ENCODE results near the gene NOL4L.

NOL4L gene

DNA sequence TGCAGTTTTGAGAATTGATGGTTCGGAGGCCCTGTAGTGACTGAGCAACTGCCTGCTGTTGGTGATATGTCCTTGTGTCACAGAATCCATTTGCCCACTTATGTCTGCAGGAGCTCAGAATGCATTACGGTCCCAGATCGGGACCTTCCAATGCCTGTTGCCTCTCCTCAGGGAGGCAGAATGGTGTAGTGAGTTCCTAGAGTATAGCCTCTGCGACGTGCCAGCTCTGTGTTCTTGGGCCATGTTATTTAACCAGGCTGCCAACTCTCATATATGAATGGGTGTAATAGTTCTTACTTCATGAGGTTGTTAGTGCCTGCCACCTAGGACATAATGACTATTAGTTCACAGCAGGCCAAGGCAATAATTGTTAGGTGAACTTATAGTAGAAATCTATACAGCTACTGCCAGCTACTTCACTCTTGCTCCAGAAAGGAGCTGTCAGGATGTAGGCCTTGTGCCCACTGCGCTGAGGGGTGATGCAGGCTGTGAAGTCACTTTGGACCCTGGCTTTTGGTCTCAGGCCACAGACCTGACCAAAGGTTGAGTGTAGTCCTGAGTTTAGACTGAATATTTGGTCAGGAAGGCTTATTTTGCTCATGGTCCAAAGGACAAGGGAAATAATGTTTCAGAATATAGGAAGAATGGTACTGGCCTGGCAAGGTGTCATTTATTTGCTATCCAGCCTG is 144.9 kb downstream of the NOL4L start:
- DNase-seq, result peak; percentile 18

DNA sequence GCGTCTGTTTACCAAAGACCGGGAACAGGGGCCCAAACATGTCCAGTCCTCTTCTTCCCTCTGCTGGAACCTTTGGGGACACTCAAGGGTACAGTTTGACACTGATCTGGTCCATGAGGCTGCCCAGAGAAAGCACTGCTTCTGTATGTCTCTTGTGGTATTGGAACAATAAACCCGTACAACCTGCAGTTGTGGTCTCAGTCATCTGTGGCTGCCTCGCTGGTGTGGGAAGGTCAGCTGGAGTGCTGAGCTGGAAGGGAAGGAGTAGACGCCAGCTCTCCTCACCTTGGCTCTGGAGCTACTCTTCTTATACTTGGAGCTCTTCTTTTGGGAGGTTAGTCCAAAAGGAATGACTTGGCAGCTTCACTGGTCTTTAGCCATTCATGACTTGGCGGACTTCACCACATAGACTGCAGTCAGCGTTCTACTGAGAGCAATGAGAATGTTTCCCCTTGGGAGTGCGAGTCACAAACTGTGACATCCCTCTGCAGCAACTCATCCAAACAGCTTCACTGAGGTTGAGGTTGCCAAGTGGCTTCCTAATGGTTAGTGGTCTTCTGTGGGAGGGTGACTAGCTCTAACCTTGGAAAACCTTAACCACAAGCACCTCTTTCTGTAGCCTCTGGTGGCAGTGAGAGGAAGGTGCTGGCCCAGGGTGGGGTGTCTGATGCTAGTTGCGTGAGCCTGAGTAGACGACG is 145.9 kb downstream of the NOL4L start:
- peak; percentile 71 for DNase-seq

DNA sequence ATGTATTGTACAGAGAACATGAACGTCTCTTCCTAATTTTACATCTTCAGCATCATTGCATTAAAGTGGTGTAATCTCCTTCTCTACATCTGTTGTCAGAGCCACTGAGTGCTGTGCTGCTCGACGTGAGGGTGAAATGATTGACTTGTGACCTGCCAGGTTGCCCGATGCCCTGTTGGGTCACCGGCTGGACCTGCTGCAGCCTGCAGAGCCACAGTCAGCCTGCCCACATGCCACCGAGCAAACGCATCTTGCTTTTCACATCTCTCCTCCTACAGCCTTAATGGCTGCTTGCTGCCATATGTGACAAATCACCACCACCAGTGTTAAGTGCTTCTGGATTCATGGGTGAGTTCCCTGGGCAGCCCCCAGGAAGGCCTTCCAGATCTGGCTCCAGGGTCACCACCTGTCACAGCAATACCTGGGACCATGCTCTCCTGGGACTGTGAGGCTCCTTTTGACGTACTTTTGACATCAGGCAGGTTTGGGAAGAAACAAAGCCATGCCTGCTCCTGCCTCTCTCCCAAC is 146.7 kb downstream of the NOL4L start:
- DNase-seq, result peak; percentile 21

DNA sequence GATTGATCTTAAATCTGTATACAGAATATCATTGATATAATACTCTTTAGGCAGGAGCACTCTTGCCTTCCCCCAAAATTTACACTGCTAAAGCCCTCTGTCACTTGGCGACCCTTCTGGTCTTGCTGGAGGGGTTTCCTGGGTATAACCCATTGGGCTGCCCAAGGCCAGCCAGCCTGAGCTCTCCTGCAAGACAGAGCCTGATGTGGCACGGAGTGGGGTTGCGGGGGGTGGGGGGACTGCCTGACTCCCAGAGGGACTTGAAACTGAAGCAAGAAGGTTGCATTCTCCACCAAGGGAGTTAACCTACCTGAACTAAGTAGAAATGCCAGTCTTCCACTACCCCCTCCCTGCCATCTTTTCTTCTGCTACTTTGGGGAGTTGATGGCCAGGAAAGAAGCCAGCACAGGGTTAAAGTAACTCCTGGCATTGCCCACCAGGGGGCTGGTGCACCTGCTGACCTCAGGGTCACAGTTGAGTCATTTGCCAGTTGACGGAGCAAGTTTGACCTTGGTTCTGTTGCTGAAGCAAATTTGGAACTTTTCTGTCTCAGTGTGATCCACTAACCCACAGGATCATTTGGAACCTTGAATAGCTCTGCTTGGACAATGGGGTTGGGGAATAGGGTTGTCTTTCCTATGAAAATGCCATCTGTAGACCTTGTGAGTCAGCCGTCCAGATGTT is 147.6 kb downstream of the NOL4L start:
- peak; percentile 24 for DNase-seq

GRCh38 chr20:32436968-32437367 is 148.2 kb downstream of the NOL4L start:
- DNase-seq, result no peak

DNA sequence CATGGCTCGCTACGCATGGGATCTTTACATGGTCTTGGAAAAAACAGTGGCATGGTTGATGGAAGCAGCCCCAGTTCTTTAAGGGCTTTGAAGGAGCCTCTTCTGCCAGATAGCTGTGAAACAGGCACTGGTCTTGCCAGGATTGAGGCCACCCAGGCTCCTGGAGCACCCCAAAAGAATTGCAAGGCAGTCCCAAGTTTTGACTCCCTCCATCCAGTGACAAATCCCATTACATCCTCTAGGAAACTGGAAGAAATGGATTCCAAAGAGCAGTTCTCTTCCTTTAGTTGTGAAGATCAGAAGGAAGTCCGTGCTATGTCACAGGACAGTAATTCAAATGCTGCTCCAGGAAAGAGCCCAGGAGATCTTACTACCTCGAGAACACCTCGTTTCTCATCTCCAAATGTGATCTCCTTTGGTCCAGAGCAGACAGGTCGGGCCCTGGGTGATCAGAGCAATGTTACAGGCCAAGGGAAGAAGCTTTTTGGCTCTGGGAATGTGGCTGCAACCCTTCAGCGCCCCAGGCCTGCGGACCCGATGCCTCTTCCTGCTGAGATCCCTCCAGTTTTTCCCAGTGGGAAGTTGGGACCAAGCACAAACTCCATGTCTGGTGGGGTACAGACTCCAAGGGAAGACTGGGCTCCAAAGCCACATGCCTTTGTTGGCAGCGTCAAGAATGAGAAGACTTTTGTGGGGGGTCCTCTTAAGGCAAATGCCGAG is 148.8 kb downstream of the NOL4L start:
- DNase-seq, result no peak

DNA sequence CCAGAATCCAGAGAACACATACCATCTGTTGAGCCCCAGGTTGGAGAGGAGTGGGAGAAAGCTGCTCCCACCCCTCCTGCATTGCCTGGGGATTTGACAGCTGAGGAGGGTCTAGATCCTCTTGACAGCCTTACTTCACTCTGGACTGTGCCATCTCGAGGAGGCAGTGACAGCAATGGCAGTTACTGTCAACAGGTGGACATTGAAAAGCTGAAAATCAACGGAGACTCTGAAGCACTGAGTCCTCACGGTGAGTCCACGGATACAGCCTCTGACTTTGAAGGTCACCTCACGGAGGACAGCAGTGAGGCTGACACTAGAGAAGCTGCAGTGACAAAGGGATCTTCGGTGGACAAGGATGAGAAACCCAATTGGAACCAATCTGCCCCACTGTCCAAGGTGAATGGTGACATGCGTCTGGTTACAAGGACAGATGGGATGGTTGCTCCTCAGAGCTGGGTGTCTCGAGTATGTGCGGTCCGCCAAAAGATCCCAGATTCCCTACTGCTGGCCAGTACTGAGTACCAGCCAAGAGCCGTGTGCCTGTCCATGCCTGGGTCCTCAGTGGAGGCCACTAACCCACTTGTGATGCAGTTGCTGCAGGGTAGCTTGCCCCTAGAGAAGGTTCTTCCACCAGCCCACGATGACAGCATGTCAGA is 149.6 kb downstream of the NOL4L start:
- no peak for DNase-seq

DNA sequence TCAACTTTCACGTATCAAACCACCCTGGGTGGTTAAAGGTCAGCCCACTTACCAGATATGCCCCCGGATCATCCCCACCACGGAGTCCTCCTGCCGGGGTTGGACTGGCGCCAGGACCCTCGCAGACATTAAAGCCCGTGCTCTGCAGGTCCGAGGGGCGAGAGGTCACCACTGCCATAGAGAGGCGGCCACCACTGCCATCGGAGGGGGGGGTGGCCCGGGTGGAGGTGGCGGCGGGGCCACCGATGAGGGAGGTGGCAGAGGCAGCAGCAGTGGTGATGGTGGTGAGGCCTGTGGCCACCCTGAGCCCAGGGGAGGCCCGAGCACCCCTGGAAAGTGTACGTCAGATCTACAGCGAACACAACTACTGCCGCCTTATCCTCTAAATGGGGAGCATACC is 150.7 kb downstream of the NOL4L start:
- DNase-seq, result no peak

GRCh38 chr20:32433311-32434021 is 151.7 kb downstream of the NOL4L start:
- DNase-seq, result no peak

- no peak for DNase-seq
Observed at GRCh38 chr20:32432277-32432676, 152.9 kb downstream of the NOL4L start.

GRCh38 chr20:32431457-32431856 is 153.7 kb downstream of the NOL4L start:
- no peak for DNase-seq

DNA sequence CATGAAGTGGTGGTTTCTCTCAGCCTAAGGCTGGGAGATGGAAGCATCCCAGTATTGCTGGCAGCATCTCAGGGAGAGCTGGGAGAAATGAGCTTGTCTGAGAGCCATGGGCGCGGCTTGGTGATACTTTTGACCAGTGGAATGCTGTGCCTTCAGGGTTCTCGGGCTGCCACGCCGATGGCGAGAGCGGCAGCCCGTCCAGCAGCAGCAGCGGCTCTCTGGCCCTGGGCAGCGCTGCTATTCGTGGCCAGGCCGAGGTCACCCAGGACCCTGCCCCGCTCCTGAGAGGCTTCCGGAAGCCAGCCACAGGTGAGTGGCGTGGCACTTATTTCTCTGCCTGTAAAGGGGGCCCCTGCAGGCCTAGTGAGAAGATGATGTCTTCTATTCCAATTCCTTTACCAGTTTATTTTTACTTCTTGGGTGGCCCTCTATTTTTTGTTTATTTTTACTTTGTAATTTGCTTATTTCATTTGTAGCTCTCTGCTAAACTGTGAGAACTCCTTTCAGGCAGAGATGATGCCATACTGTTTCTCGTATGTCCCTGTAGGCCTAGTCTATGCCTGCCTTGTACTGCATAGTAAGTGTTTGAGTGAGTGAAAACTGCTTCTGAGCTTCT is 155.3 kb downstream of the NOL4L start:
- no peak for DNase-seq

- no peak for DNase-seq
Observed at GRCh38 chr20:32429343-32429742, 155.8 kb downstream of the NOL4L start.

- no peak for DNase-seq
Observed at GRCh38 chr20:32427996-32428395, 157.1 kb downstream of the NOL4L start.

- no peak for DNase-seq
Observed at GRCh38 chr20:32421290-32421689, 163.8 kb downstream of the NOL4L start.

DNA sequence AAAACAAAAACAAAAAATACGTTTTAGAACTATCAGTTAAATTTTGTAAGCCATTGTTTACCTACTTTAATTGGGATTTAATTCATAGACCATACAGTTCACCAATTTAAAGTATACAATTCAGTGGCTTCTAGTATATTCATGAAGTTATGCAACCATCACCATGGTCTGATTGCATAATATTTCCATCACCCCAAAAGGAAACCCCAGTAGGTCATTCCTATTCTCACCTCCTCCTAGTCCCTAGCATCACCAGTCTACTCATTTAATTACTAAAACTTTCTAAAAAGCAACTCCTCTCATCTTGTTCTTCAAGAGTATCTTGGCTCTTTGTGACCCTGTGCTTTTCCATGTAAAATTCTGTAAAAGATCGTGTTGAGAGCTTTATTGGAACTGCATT is 166.8 kb downstream of the NOL4L start:
- no peak for DNase-seq

- DNase-seq, result no peak
Observed at GRCh38 chr20:32416206-32416605, 168.9 kb downstream of the NOL4L start.

DNA sequence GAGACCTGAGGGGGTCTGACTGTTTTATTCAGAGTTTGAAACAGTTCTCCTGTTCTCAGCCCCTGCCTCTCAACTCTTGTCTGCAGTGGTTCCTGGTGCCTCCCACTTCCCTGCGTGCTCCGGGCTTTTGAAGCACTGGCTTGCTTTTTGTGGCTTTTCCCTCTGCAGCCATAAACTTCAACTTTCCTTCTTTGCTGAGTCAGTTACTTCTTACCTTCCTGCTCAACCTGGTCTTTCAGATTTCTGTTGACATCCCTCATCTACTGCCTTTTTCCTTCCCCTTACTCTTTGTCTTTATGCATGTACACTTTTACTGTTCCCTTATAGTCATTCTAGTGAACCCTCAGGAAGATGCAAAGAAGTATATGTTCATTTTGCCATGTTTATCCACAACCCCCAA is 169.6 kb downstream of the NOL4L start:
- DNase-seq, result no peak

DNA sequence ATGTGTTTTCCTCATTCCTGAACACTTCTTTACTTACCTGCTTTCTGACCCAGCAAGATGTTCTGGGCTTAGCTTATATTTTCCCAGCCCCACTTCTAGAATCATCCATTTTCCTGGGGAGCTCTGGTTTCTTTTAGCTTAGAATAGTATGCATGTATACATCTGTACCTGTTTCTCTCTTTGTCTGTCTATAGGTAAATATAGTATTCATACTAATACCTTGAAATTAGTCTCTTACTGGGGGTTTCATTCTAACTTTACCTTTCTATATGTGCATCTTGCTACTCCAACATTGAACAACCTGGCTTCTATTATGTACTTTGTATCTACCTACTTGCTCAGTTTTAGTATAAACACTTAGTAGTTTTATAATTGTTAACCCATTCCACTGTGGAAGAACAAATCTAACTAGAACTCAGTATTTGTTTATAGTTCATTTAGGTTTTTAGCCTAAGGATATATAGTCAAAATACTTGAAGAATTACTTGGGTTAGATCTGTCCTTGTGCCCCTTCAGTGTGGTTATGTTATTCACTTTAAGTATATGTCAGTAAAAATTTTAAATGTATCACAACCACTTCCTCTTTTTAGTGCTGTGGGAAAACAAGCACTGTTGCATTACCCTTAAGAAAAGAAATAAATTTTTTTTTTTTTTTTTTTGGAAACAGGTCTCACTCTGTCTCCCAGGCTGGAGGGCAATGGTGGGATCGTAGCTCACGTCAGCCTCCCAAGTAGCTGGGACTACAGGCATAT is 173.0 kb downstream of the NOL4L start:
- no peak for DNase-seq

GRCh38 chr20:32407131-32407750 is 177.9 kb downstream of the NOL4L start:
- DNase-seq, result peak; percentile 74

All from stimulated activated CD8-positive, alpha-beta memory T cell treated with anti-CD3 and anti-CD28 coated beads, Interleukin-4, amount 100 ng/mL, for 48 hours (primary cell).